Coronary artery (tissue), 2 donors: ENCODE results near the gene OR2F2.

Experiments
- DNase-seq: peaks from one replicate; pipeline ENCODE4 v3.0.0-alpha.2; 2017; ENCODE audit warnings: low spot score
- H3K27ac ChIP-seq, 2 donors: fragments of 200-600 bp; sonication (generic); one replicate each; pipeline ENCODE4 v1.5.1; 2016 to 2019
- H3K4me3 ChIP-seq: fragments of 200-600 bp; sonication (generic); 2 replicates; pipeline ENCODE4 v1.5.1; 2016; ENCODE audit warnings: mild to moderate bottlenecking, moderate library complexity
- CTCF ChIP-seq: fragments of 200-600 bp; sonication (generic); IDR thresholded peaks from one replicate; pipeline ENCODE4 v1.5.1; 2019; ENCODE audit warnings: antibody characterized with exemption

OR2F2 gene

GRCh38 chr7:143958781-143959180 is 23.7 kb downstream of the OR2F2 start:
- Histone ChIP-seq H3K4me3 (no peak overlapping the region), H3K27ac (no peak overlapping the region)
- no peak for DNase-seq
- TF ChIP-seq CTCF: no peak

GRCh38 chr7:143960813-143961610 is 26.0 kb downstream of the OR2F2 start:
- DNase-seq: no peak
- Histone ChIP-seq H3K27ac (no peak overlapping the region), H3K4me3 (no peak overlapping the region)
- no peak for TF ChIP-seq CTCF

- no peak for TF ChIP-seq CTCF
- H3K27ac ChIP-seq: no peak overlapping the region
- no peak overlapping the region for H3K4me3 ChIP-seq
- no peak for DNase-seq
These were observed 30.2 kb downstream of the OR2F2 start for GRCh38 chr7:143965280-143965679.

- no peak for DNase-seq
- H3K27ac ChIP-seq: no peak overlapping the region
- H3K4me3 ChIP-seq: no peak overlapping the region
- TF ChIP-seq CTCF: no peak
These were observed 32.4 kb downstream of the OR2F2 start for GRCh38 chr7:143967398-143967797.

GRCh38 chr7:143973870-143974416 is 38.9 kb downstream of the OR2F2 start:
- no peak for DNase-seq
- no peak overlapping the region for H3K4me3 ChIP-seq

GRCh38 chr7:143974459-143974858 is 39.4 kb downstream of the OR2F2 start:
- no peak overlapping the region for H3K4me3 ChIP-seq
- no peak for DNase-seq
- H3K27ac ChIP-seq: no peak overlapping the region
- TF ChIP-seq CTCF: no peak

More at GRCh38 chr7:143973870-143974416, 38.9 kb downstream of the OR2F2 start:
- TF ChIP-seq CTCF: no peak
- H3K27ac ChIP-seq: no peak overlapping the region

- DNase-seq: no peak
- Histone ChIP-seq H3K27ac (no peak overlapping the region), H3K4me3 (no peak overlapping the region)
- TF ChIP-seq CTCF: no peak
These were observed 40.6 kb downstream of the OR2F2 start for GRCh38 chr7:143975617-143976016.
